Prostate gland (tissue), 2 donors: ENCODE measurements around the gene PHYH.

Source experiments
- CTCF ChIP-seq, 4 experiments: fragments of 200-600 bp in 2 of 4; fragments of 450-650 bp in 2 of 4; sonication (generic) in 2 of 4; IDR thresholded peaks; 1 replicate in 3 of 4; 2 replicates in 1 of 4; pipeline ENCODE4 v1.5.1; 2016 to 2019; ENCODE audit warnings: antibody characterized with exemption in 4 of 4, mild to moderate bottlenecking in 2 of 4, moderate library complexity in 2 of 4
- POLR2AphosphoS5 ChIP-seq: sonication (generic); formaldehyde crosslinking; IDR thresholded peaks from one replicate; pipeline ENCODE4 v1.6.1; 2017; ENCODE audit warnings: antibody characterized with exemption

- TF ChIP-seq CTCF (IDR thresholded peaks at IDR 0.05) (no peak), POLR2AphosphoS5 (no peak)
Observed at GRCh38 chr10:13302821-13303555, 3.1 kb upstream of the PHYH start.
